HG02938 (cell line): Measurements from ENCODE around the gene UBTD1.
A peak's percentile ranks its signal among the peaks of the same experiment; 100 is the strongest.

Source experiments
- ATAC-seq: cut with Tn5 transposase; IDR thresholded peaks from one replicate; pipeline ENCODE4 v1.9.1; 2021; ENCODE audit warnings: mild to moderate bottlenecking, moderate library complexity; ENCODE audit not compliant: unreplicated experiment

UBTD1 gene

GRCh38 chr10:97482381-97482780 is 16.3 kb upstream of the UBTD1 start:
- ATAC-seq: no peak

DNA sequence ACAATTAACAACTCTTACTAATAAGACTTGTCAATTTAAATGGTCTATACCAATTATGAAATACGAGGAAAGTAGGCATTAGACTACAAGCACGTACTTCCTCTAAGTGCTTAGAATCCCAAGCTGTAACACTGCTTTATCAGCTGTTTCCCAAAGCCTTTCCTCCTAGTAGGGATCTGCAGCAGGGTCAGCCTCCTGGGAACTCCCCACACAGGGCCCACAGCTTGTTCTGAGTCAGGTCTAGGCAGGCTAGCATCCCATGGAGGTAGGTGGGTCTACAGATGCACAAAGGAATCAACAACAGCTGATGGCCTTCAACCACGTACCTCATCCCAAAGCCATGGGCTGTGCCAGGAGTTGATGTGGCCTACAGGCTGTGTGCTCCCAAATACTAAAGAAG is 15.2 kb upstream of the UBTD1 start:
- no peak for ATAC-seq

DNA sequence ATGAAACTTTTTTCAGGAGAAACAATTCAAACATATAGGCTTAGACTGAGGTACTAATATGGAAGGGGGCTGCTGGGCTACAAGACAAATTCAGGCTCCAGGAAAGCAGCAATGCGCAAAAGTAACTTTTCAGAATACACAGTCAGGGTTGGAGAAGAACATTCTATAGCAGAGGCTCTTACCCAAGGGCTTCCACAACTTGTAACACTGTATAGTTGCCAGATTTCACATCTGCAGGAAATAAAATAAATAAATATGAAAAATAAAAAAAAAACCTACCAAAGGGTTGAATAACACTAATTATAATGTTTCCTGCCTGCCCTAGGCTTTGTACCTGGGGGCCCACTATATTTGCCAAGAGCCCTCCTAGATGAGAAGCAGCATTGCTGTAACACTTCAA is 14.8 kb upstream of the UBTD1 start:
- ATAC-seq: no peak

DNA sequence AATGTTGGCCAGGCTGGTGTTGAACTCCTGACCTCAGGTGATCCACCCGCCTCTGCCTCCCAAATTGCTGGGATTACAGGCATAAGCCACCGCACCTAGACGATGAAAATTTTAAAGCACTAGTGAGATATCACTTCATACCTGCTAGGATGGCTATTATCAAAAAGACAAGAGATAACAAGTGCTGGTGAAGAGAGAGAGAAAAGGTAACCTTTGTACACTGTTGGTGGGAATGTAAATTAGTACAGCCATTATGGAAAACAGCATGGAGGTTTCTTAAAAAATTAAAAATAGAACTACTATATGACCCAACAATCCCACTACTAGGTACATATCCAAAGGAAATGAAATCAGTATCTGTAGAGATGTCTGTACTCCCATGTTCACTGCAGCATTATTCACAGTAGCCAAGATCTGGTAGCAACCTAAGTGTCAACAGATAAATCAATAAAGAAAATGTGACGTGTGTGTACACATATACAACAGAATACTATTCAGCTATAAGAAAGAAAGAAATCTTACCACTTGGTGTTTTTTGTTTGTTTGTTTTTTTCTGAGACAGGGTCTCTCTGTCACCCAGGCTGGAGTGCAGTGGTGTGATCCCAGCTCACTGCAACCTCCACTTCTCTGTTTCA is 13.0 kb upstream of the UBTD1 start:
- ATAC-seq: no peak

GRCh38 chr10:97490592-97490991 is 8.1 kb upstream of the UBTD1 start:
- ATAC-seq: no peak

DNA sequence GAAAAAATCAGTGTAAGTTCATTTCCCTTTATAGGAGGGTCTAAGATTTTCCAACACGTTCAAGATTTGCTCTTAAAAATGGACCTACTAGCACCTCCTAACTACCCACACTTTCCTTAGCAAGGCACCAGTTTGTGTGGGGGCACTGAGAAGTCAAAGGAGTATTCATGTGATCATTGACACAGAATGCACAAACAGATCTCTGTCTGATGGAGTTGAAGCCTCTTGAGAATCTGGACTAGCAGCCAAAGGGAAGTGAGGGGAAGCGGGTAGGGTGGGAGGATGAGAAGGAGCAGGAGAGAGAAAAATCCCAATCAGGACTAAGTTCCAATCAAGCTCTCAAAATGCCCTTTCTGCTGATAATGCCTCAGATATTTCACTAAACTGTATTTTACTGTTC is 4.6 kb upstream of the UBTD1 start:
- no peak for ATAC-seq

DNA sequence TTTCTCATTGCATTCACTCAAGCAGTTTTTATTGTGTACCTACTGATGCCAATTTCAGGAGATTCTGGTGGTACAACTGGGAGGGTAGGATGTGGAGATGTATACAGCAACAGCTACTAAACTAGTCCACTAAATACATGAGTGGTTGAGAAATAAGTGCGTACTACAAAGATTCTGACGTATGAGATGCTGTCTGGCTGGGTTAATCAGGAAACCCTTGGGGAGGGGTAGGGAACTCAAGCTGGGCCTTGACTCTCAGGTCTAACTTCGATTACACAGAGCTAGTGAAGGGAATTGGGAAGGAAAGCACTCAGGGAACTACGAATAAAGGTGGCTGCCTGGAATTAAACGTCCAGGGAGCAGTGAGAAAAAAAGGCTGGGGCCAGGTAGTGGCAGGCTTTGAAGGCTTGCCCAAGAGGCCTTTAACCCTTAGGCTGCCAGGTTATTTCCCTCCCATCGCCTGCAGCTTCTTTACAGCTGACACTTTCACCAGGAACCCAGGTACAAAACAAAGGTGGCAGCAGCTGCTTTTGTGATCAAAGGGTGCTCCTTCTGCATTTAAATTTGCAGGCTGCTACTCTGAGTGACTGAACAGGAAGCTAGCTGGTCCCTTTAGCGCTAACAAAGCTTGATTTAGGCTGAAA is 3.7 kb upstream of the UBTD1 start:
- ATAC-seq: no peak

- ATAC-seq: no peak
Measured at GRCh38 chr10:97497572-97498075, 1.1 kb upstream of the UBTD1 start.

GRCh38 chr10:97498076-97498840 is 466 bp upstream of the UBTD1 start, which contains the start of gene MMS19:
Gene MMS19 (minus strand): TSS chr10:97498422. CDS start chr10:97498384, 38 bp downstream.
- ATAC-seq: peak; percentile 89

DNA sequence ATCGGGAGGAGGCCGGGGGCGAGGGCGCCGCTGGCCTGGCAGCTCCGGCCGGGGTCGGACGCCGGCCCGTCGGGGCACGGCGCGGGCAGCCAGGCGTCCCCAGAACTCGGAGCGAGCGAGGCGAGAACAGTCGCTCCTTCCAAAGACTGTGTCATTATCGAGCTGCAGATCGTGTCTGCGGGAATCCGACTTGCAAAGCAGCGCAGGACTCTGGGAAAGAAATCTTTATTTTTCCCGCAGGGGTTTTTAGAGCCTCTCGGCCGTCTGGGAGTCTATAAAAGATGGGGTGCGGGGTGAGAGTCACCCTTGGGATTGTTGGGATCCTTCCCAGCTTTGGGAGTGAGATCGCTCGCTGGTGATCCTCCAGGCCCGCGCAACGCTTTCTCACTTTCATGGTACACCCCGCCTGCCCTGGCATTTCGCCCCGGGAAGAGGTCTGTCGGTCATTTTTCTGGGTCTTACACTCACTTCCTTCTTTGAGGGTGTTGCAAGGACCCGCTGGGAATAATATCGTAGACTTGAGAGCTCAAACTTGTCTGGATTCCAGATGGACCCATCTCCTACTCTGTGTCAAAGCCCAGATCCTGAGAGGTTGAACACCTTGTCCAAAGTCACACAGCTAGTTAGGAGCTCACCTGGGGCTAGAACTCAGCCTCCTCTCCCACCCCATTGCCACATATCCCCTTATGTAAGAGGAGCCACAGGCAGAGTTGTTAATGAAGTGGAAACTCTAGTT is 1.0 kb downstream of the UBTD1 start:
- no peak for ATAC-seq

DNA sequence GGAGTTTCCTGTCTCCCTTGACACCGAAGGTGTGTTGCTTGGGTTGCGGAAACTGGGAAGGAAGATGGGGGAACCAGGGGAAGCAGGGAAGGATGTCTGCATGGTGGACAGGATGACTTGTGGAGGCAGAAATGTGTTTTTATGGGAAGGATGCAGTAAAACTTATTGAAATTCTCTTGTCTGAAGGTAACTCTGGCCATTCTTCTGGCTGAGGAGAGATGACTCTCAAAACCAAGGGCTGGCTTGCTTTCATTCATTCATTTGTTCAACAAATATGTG is 1.5 kb downstream of the UBTD1 start:
- ATAC-seq: no peak

- ATAC-seq: no peak
Measured at GRCh38 chr10:97502916-97503315, 4.2 kb downstream of the UBTD1 start.

GRCh38 chr10:97503406-97503805 is 4.7 kb downstream of the UBTD1 start:
- ATAC-seq: no peak

DNA sequence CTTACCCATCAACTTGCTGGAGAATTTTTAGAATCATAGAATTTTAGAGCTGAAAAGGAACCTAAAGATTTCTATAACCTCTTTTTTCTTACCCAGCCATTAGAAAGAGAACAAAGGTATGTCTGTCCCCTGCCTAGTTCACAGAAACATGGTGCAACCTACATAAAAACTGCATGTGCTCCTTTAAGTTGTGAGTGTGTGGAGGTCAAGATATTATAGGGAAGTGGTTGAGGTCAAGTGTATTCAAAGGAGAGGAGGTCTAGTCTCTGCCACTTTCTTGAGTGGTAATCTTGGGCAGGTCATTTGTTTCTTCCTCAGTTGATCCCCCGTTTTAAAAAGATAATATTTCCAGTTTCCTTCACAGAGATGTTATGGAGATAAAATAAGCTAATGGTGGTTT is 6.4 kb downstream of the UBTD1 start:
- ATAC-seq: no peak

GRCh38 chr10:97506199-97506991 is 7.7 kb downstream of the UBTD1 start:
- no peak for ATAC-seq

DNA sequence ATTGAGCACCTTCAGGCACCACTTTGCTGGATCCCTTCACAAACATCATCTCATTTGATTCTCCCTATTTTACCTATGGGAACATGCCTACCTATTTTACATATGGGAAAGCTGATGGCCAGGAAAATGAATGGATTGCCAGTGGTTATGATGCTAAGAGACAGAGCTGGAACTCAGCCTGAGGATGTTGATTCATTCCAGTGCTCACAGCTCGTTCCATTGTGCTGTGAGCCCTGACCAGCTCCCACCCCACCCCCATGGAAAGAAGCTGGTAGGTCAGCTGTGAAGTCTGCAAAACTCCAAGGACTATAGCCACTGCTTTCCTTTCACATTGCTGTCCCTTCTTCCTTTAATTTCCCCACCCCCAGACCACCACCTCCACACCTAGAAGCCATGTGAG is 9.6 kb downstream of the UBTD1 start:
- ATAC-seq: no peak

DNA sequence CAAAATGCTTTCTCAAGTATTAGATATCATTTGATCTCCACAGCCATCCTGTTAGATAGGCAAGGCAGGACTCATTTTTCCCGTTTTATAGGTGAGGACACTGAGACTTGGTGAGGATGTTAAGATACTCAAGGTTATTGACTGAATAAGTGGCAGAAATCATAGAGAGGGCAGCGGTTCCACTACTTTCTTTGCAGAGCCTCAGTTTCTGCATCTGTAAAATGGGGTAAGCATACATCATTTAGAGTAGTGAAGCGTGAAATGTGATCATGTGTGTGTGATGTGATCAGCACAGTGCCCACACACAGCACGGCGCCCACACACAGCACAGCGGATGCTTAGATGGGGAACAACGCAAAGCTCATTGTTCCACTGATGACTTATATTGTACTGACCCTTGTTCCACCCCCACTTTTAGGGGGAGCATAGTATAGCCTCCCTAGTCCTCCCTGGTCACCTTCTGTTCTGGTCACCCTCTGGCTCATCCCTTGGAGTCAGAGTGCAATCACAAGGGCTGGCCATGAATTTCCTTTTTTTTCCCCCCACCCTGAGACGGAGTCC is 10.5 kb downstream of the UBTD1 start:
- no peak for ATAC-seq

- ATAC-seq: no peak
Measured at GRCh38 chr10:97510686-97511085, 12.0 kb downstream of the UBTD1 start.

- no peak for ATAC-seq
Measured at GRCh38 chr10:97511711-97512440, 13.2 kb downstream of the UBTD1 start.

DNA sequence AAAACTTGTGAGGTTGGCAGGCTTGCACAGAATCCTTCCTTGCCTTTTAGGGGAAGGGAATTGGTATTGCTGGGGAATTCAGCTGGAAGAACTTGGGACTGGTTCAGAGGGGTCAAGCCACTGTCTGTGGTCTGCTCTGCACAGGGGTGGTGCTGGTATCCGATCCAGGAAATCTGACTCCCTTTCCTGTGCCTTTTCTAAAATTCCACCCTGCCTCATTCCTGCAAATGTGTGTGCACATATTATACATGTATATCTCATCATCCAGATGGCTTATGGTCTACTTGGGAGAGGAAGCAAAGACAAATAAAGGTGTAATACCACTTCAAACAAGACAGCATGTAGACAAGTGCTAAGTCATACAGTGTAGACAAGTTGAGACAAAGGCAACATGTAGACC is 14.3 kb downstream of the UBTD1 start:
- ATAC-seq: no peak
